Neural progenitor cell (in vitro differentiated cells): Measurements from ENCODE around the gene OR10K1.

ENCODE experiments used
- EZH2 ChIP-seq: fragments of 200-600 bp; sonication (generic); IDR thresholded peaks from 2 replicates; pipeline ENCODE4 v1.6.1; 2017; ENCODE audit warnings: antibody characterized with exemption, mild to moderate bottlenecking, moderate library complexity
- TF ChIP-seq, protein P1 (sequence below): fragments of 200-600 bp; sonication (generic); IDR thresholded peaks from 2 replicates; pipeline ENCODE4 v1.5.1; 2017; ENCODE audit warnings: antibody characterized with exemption, mild to moderate bottlenecking

GRCh38 chr1:158414651-158415345 is 46.8 kb upstream of the OR10K1 start:
- TF ChIP-seq, protein P1, sequence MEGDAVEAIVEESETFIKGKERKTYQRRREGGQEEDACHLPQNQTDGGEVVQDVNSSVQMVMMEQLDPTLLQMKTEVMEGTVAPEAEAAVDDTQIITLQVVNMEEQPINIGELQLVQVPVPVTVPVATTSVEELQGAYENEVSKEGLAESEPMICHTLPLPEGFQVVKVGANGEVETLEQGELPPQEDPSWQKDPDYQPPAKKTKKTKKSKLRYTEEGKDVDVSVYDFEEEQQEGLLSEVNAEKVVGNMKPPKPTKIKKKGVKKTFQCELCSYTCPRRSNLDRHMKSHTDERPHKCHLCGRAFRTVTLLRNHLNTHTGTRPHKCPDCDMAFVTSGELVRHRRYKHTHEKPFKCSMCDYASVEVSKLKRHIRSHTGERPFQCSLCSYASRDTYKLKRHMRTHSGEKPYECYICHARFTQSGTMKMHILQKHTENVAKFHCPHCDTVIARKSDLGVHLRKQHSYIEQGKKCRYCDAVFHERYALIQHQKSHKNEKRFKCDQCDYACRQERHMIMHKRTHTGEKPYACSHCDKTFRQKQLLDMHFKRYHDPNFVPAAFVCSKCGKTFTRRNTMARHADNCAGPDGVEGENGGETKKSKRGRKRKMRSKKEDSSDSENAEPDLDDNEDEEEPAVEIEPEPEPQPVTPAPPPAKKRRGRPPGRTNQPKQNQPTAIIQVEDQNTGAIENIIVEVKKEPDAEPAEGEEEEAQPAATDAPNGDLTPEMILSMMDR, result no peak
- TF ChIP-seq EZH2, result no peak
